SIG-M5 treated with dmso at 0.1 percent for 504 hours (cell line): Measurements from ENCODE around the gene POGLUT2.

Source experiments
- DNase-seq: peaks from one replicate; lab custom pipeline; 2025; ENCODE audit not compliant: unreplicated experiment; lab: John Stamatoyannopoulos, UW

Gene POGLUT2

DNA sequence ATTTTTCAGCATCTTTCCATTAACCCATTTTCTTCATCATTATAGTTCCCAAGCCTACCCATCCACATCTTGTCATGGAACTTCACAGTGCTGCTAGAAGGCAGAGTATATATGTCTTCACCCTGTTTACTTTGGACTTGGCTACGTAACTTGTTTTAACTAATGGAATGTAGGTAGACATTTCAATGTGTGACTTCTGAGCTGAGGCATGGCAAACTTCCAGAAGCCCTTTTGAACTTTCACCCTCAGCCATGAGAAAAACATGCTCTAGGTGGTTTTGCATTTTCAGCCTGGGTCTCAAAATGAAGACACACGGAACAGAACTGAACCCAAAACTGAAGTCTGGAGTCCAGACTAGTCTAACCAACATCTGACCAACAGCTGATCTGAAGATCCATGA is 28.3 kb downstream of the POGLUT2 start:
- no peak for DNase-seq

- no peak for DNase-seq
These were observed 29.1 kb downstream of the POGLUT2 start for GRCh38 chr13:102769679-102770078.

- no peak for DNase-seq
These were observed 29.9 kb downstream of the POGLUT2 start for GRCh38 chr13:102768909-102769308.

GRCh38 chr13:102763741-102764140 is 35.0 kb downstream of the POGLUT2 start:
- no peak for DNase-seq

DNA sequence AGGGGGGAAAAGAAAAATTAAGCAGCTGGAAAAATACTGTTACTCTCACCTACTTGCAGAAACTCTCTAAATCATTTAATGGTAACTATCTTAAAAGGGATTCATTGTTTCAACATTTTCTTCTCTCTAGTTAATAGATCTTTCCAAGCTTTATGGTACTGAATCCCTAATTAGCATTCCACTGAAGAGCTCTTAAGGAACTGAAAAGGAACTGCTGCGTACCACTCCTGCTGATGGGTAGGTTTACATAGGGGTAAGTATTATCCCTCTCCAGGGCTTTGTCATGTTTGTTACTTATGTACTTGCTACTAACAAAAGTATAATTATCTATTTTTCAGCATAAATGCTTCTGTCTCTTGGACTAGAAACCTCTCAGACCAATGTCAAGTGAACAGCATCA is 37.7 kb downstream of the POGLUT2 start:
- DNase-seq = no peak

DNA sequence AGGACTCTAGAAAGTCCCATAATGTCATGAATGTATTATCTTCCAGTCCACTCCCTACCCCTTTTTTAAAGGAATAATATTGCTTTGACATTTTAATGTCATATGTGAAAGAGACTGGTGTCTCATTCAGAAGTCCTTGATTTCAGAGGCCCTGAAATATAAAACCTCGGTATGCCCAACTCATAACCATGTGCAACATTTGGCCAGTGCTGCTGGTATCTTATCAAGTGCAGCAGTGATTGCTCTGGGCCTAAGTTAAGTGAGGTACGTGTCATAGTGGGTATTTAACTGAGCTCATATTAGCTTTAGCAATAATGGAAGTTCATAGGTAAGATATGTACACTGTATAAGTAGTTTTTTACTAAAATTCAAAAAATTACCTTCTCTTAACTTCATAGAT is 39.9 kb downstream of the POGLUT2 start:
- DNase-seq = no peak

DNA sequence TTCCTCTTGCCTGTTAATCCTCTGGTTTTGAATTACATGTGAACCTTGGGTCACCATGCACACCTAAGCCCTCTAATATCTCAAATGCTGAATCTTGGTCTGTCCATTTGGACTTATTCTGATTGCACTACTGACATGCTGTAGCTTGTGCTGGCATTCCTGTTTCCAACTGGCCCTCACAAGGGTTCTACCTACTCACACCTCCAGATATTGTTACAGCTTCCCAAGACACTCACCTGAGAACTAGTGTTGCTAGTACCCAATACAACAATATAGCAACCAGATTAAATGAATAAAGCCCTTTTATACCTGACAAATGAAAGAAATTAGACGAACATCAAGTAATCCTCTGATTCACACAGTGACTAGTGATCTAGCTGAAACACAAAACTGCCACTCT is 41.8 kb downstream of the POGLUT2 start:
- DNase-seq = no peak

DNA sequence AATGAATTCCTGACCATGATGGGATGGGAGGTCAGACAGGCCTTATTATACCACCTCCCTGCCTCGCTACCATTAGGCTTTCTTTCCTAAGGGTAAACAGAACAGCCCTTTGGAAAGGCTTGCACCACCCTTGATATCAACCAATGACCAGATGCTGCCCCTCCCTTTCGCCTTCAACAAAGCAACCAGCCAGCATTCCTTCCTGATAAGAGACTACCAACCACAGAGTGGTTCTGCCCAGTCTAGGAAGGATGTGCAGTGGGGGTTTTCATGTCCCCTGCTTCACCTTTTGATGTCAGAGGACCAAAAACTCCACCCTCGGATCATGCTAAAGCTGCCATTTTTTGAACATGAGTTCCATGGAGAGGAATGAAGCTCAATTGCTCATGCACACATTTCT is 46.9 kb downstream of the POGLUT2 start:
- DNase-seq = no peak

- DNase-seq = no peak
These were observed 56.3 kb downstream of the POGLUT2 start for GRCh38 chr13:102742506-102742905.

GRCh38 chr13:102742101-102742500 is 56.7 kb downstream of the POGLUT2 start:
- no peak for DNase-seq
